Activated CD8-positive, alpha-beta memory T cell treated with anti-CD3 and anti-CD28 coated beads for 48 hours (primary cell): ENCODE data around the gene PUM2.

Experiments
- DNase-seq, 3 experiments: peaks; one replicate each; pipeline ENCODE4 v3.0.0-alpha.2; 2020; ENCODE audit warnings: low read depth in 2 of 3, low spot score in 2 of 3

PUM2 gene

DNA sequence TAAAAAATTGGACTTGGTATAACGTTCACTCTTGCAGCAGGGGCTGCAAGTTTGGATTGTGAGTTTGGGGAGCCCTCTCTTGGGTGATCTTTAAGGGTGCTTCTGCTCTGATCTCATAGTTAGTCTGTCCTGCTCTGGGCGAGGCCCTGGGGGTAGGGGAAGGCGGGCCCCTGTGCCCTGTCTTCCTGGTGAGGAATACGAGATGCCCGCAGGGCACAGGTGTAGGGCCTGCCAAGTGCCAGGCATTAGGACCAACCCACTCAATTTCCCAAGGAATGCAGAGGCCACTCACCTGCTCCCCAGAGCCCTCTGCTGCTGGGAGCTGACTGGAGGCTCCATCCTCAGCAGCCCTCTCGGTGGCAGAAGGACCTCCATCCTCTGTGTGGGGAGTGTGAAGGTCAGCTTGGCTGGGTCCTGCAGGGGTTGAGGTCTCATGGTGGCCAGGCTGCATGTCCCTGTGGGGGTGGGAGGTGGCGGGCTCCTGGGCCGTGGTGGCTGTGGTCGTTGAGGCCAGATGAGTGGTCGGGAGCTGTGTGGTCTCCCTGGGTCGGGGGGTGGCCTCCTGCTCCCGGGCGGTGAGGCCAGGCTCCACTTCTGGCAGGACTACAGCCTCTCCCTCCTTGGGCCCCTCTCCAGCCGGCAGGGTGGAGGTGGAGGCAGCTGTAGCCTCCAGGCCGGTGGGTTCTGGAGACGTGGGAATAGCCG is 147.0 kb downstream of the PUM2 start:
- no peak for DNase-seq

DNA sequence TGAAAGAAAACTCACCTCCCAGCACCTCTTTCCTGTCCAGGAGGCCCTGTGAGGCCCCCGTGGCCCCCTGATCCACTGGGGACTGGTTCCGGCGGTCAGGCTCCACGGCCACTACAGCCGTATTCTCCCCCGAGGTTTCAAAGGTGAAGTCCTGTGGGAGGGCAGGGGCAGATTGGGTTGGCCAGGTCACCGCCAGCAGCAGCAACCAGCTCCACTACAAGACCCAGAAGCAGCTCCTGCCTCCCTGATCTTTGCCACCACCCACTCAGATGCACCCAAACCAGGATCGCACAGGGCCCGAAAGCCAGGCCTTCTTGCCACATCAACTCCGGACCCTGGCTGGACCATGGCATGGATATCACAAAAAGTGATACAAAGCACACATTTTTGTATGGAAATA is 147.6 kb downstream of the PUM2 start:
- DNase-seq, result no peak

DNA sequence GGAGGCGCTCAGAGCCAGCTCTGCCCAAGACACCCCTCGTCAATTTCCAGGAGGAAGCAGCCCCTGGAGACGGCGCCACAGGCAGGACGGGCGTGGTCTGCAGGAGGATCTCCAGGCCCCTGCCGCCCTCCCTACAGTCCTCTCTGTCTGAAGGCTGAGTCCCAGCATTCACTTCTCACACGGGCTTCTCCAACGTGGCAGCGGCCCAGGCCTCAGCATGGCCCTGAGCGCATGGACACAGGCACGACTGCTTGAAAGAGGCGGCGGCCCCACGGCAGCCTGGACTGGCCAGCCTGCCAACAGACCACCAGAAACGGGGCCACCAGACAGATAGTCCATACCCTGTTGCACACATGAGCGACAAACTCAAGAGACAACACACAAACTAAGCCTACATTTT is 149.0 kb downstream of the PUM2 start:
- no peak for DNase-seq

DNA sequence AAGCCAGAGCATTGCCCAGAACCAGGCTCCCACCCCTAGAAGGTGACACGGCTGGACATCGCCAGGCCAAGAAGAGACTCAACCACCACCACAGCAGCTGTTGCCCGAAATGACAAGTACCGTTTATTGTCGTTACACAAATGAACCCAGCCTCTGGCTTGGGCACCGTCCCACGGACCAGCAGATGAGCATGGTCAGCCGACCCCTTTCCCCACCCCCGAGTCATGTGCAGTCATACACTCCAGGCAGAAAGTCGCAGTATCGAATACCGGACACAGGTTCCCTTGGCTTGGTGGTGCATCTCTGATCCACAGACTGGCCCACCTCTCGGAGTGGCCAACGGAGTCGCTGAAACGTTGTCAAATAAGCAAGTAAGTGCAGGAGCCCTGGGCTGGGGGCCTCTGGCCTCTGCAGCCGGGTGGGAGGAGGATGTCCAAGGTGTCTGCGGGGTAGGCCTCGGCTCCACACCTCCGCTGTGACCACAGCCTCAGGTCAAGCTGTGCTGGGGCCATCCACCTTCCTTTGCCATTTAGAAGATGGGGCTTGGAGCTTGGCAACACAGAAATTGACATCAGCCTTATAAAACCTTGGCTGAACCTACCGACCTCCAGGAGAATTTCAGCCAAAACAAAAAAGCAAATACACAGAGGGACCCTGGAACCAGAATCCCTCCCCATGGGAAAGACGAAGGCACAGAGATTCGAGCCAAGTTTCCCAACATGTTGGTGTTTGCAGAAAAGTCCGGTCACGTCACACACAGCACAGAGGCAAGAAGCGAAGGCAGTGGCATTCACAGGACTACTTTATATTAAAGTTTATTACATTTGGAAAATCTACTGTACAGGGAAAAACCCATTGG is 149.7 kb downstream of the PUM2 start:
- DNase-seq, result no peak

DNA sequence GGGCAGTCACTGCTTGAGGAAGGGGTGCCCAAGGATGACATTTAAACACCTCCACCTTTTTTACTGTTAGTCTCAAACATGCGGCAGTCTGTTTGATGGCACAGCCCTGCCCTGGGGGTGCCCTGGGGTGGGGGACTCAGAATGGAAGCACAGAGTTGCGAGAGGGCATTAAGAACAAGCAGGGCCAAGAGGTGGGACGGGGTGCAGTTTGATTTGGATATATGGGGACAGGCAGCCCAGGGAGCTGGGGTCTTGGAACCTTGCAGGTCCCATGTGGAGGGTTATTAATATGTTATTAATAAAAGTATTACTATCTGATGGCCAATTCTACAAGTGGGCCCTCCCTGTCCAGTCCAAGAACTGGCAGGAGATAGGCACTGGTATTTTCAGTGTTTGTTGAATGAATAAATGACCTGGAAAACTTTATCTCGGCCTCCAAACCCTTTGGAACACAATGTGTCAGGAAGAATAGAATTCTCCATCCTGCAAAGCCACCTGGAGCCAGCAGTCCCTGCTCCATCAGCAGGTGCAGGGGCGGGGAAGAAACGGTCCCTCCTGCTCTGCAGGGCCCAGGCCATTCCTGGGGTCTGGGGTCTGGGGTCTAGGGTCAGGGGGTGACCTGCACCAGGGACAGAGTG is 150.9 kb downstream of the PUM2 start:
- no peak for DNase-seq

DNA sequence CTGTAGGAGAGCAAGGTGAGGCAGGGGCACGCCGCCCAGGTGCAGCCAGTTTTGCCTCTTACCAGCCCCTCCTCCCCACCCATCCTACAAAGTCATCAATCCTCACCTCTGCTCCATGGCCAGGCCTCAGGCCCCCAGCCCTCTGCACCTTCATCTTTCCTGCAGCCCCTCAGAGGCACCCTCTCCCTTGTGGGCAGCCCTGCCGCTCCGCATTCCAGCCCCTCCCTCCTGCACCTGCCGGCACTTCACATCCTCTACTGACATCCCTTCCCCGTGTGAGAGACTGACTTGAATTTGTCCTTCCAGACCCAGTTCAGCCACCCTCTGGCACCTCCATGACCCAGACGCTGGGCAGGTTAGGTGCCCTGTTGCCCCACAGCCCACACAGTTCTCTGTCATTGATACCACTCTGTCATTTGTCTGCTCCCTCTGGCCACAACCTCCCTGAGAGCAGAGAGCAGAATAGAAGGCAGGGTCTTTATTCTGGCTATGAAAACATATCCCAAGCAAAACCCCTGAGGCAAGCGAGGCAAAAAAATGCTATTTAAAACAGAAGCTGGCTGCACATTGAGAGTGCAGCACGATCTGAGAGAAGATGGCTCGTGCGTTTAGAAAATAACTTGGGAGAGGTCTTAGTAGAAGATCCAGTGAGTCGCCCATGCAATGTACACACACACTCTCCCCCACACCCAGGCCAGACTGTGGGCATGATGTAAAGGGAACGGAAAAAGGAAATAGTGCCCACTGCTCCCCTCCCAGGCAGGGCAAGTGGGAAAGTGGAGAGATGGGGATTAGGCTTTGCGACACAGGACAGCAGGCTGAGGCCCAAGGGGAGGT is 151.6 kb downstream of the PUM2 start:
- DNase-seq, result no peak
